ENCODE data around the gene SLC17A7. TPM values are rescaled to one million over a fixed set of nuclear protein-coding genes. Genes with fewer than 3 reads are reported as not detected.

SLC17A7 gene
- total and polyA plus RNA-seq, 2 donors (not counting 3 experiments of a cell fraction or from before 2014, with no cell fraction given), result 0.07 to 0.13 TPM

GRCh38 chr19:49398931-49399330 is 42.4 kb downstream of the SLC17A7 start:
- POLR2A ChIA-PET, result no interaction called here

More at GRCh38 chr19:49398931-49399330, 42.4 kb downstream of the SLC17A7 start:
- H2AFZ ChIP-seq (ENCODE audit: low read depth, low read length), result no peak overlapping the region
- intact Hi-C loops (cut with micrococcal nuclease), result no loop called here
- H3K27me3 ChIP-seq (ENCODE audit: control insufficient read depth in 2 of 2, insufficient read depth in 2 of 2, low read length in 2 of 2), result no peaks in the 10 kb centered on the region
- DNase-seq (ENCODE audit: low read depth, low spot score) (no peak), FAIRE-seq (no peak)
- H3K36me3 ChIP-seq (ENCODE audit: control insufficient read depth in 2 of 2, extremely low read depth in 1 of 2, insufficient read depth in 2 of 2, low read length in 2 of 2), result no peaks in the 10 kb centered on the region
- H3K9ac ChIP-seq (replicated peaks; ENCODE audit: extremely low read depth, insufficient read depth, low read length), result no peak overlapping the region
- no peaks in the 10 kb centered on the region for H3K9me3 ChIP-seq (replicated peaks; ENCODE audit: control insufficient read depth, insufficient read depth, low read length)
- dilution Hi-C loops (cut with MboI; ENCODE audit: extremely low pct_ligation_motif_present, low sequenced_read_pairs), result no loop called here
- H3K27ac ChIP-seq (ENCODE audit: insufficient read depth, low read depth, low read length), result no peak overlapping the region
- no peaks in the 10 kb centered on the region for H3K79me2 ChIP-seq (ENCODE audit: control insufficient read depth, insufficient read depth, low read length)
- H3K4me3 ChIP-seq (replicated peaks in 1 of 3; ENCODE audit: insufficient read depth in 1 of 3, low read depth in 1 of 3, low read length in 3 of 3), result no peak overlapping the region
- BruUV-seq (replicated peaks), result no TSS peak
- no peaks in the 10 kb centered on the region for H3K9me1 ChIP-seq (replicated peaks; ENCODE audit: control insufficient read depth, extremely low read depth, insufficient read depth, low read length)
- CTCF ChIA-PET, result no interaction called here
- H3K4me2 ChIP-seq (ENCODE audit: insufficient read depth, low read length), result no peak overlapping the region
- no peaks in the 10 kb centered on the region for H3K4me1 ChIP-seq (ENCODE audit: control insufficient read depth, extremely low read depth, insufficient read depth, low read length)
- TF ChIP-seq POLR2A (IDR thresholded peaks at IDR 0.05; ENCODE audit: low read depth, low read length) (no peak), GATA2 (IDR thresholded peaks at IDR 0.05; ENCODE audit: insufficient read depth, insufficient read length, low read depth, low read length) (no peak), CTCF (IDR thresholded peaks at IDR 0.05; ENCODE audit: extremely low read depth in 1 of 2, insufficient read depth in 1 of 2, low read depth in 1 of 2, low read length in 2 of 2) (no peak), FOS (IDR thresholded peaks at IDR 0.05; ENCODE audit: borderline replicate concordance, insufficient read depth, low read length) (no peak), POLR2AphosphoS5 (IDR thresholded peaks at IDR 0.05; ENCODE audit: insufficient read depth, low read depth, low read length) (no peak)
- no peaks in the 10 kb centered on the region for H4K20me1 ChIP-seq (replicated peaks; ENCODE audit: control insufficient read depth, extremely low read depth, insufficient read depth, low read length)
